WTC11 (cell line): ENCODE data around the gene SPRY2. TPM values are rescaled to one million over a fixed set of nuclear protein-coding genes. Genes with fewer than 3 reads are reported as not detected.
A peak's percentile ranks its signal among the peaks of the same experiment; 100 is the strongest.

Experiments
- ATAC-seq: fragments of 200-7000 bp; cut with Tn5 transposase; 2 replicates; pipeline ENCODE4 v1.10.0; 2021; ENCODE audit warnings: mild to moderate bottlenecking, moderate library complexity
- CTCF ChIA-PET: fragments of 300-600 bp; sonication (Branson Sonifier 250); formaldehyde crosslinking; loops from one replicate; lab custom pipeline; 2021; ENCODE audit warnings: antibody characterized with exemption; lab: Charles Lee
- POLR2A ChIA-PET: fragments of 350-600 bp; sonication (Branson Sonifier 250); formaldehyde crosslinking; loops from one replicate; lab custom pipeline; 2021; ENCODE audit warnings: antibody characterized with exemption; lab: Charles Lee
- DNase-seq: peaks from one replicate; pipeline ENCODE4 v3.0.0; 2021; ENCODE audit warnings: low spot score
- H3K27ac Mint-ChIP-seq: 2 replicates; pipeline ENCODE4 v1.8.0; 2021; ENCODE audit warnings: mixed read lengths
- H3K27me3 Mint-ChIP-seq: 2 replicates; pipeline ENCODE4 v1.8.0; 2021; ENCODE audit warnings: low read depth, mild to moderate bottlenecking, moderate library complexity, mixed read lengths
- H3K36me3 Mint-ChIP-seq: 2 replicates; pipeline ENCODE4 v1.8.0; 2021; ENCODE audit warnings: mixed read lengths
- H3K4me1 Mint-ChIP-seq: 2 replicates; pipeline ENCODE4 v1.8.0; 2022; ENCODE audit warnings: mixed read lengths
- H3K4me3 Mint-ChIP-seq: 2 replicates; pipeline ENCODE4 v1.8.0; 2021; ENCODE audit warnings: mild to moderate bottlenecking, moderate library complexity, mixed read lengths
- H3K9me3 Mint-ChIP-seq: 2 replicates; pipeline ENCODE4 v1.8.0; 2021; ENCODE audit warnings: mixed read lengths
- ATF1 ChIP-seq: sonication (generic); formaldehyde crosslinking; IDR thresholded peaks from 2 replicates; pipeline ENCODE4 v1.8.1; 2023; ENCODE audit warnings: mild to moderate bottlenecking, moderate library complexity, missing genetic modification reagents
- E2F4 ChIP-seq: sonication (generic); formaldehyde crosslinking; IDR thresholded peaks from 2 replicates; pipeline ENCODE4 v1.8.1; 2022; ENCODE audit warnings: low read depth, mild to moderate bottlenecking, moderate library complexity, missing genetic modification reagents, borderline replicate concordance
- EMX1 ChIP-seq: fragments of 250-450 bp; sonication (Bioruptor Pico); IDR thresholded peaks from 2 replicates; pipeline ENCODE4 v1.8.0; 2021; ENCODE audit warnings: mild to moderate bottlenecking
- ERG ChIP-seq: fragments of 250-450 bp; sonication (Bioruptor Pico); IDR thresholded peaks from 2 replicates; pipeline ENCODE4 v1.8.0; 2021; ENCODE audit warnings: mild to moderate bottlenecking
- FOXJ3 ChIP-seq: sonication (generic); formaldehyde crosslinking; IDR thresholded peaks from 2 replicates; pipeline ENCODE4 v1.9.0; 2021; ENCODE audit warnings: missing genetic modification reagents, mild to moderate bottlenecking, borderline replicate concordance
- FOXP1 ChIP-seq: sonication (generic); formaldehyde crosslinking; IDR thresholded peaks from 2 replicates; pipeline ENCODE4 v1.8.0; 2022; ENCODE audit warnings: missing genetic modification reagents, mild to moderate bottlenecking, moderate library complexity, borderline replicate concordance
- JAZF1 ChIP-seq: fragments of 250-450 bp; sonication (Bioruptor Pico); IDR thresholded peaks from 2 replicates; pipeline ENCODE4 v1.9.0; 2021; ENCODE audit warnings: moderate library complexity, mild to moderate bottlenecking, inconsistent platforms
- MAX ChIP-seq: sonication (generic); formaldehyde crosslinking; IDR thresholded peaks from 2 replicates; pipeline ENCODE4 v1.8.0; 2022; ENCODE audit warnings: mild to moderate bottlenecking, missing genetic modification reagents
- MYBL2 ChIP-seq: sonication (generic); formaldehyde crosslinking; IDR thresholded peaks from 2 replicates; pipeline ENCODE4 v1.8.1; 2023; ENCODE audit warnings: mild to moderate bottlenecking, moderate library complexity, missing genetic modification reagents
- NFATC4 ChIP-seq: fragments of 250-450 bp; sonication (Bioruptor Pico); IDR thresholded peaks from 2 replicates; pipeline ENCODE4 v1.9.0; 2021; ENCODE audit warnings: mild to moderate bottlenecking
- NFYB ChIP-seq: sonication (generic); formaldehyde crosslinking; conservative IDR thresholded peaks from 2 replicates; pipeline ENCODE4 v1.8.0; 2022; ENCODE audit warnings: low read depth, missing genetic modification reagents
- NR1H2 ChIP-seq: sonication (generic); formaldehyde crosslinking; IDR thresholded peaks from 2 replicates; pipeline ENCODE4 v1.9.0; 2021; ENCODE audit warnings: mild to moderate bottlenecking, moderate library complexity, missing genetic modification reagents
- NR3C1 ChIP-seq: sonication (generic); formaldehyde crosslinking; conservative IDR thresholded peaks from 2 replicates; pipeline ENCODE4 v1.8.1; 2023; ENCODE audit warnings: low read depth, mild to moderate bottlenecking, missing genetic modification reagents
- OVOL2 ChIP-seq: fragments of 250-450 bp; sonication (Bioruptor Pico); IDR thresholded peaks from 2 replicates; pipeline ENCODE4 v1.9.0; 2021; ENCODE audit warnings: mild to moderate bottlenecking, borderline replicate concordance
- SMAD3 ChIP-seq: sonication (generic); formaldehyde crosslinking; IDR thresholded peaks from 2 replicates; pipeline ENCODE4 v1.8.0; 2022; ENCODE audit warnings: missing genetic modification reagents, mild to moderate bottlenecking, borderline replicate concordance
- SP1 ChIP-seq: sonication (generic); formaldehyde crosslinking; conservative IDR thresholded peaks from 2 replicates; pipeline ENCODE4 v1.8.1; 2022; ENCODE audit warnings: missing genetic modification reagents
- TCF7 ChIP-seq: sonication (generic); formaldehyde crosslinking; IDR thresholded peaks from 2 replicates; pipeline ENCODE4 v1.8.0; 2022; ENCODE audit warnings: mild to moderate bottlenecking, low read depth, missing genetic modification reagents, moderate library complexity
- TEAD1 ChIP-seq: sonication (generic); formaldehyde crosslinking; IDR thresholded peaks from 2 replicates; pipeline ENCODE4 v1.8.0; 2022; ENCODE audit warnings: mild to moderate bottlenecking, missing genetic modification reagents
- ZBTB21 ChIP-seq: sonication (generic); formaldehyde crosslinking; IDR thresholded peaks from 2 replicates; pipeline ENCODE4 v1.8.1; 2023; ENCODE audit warnings: mild to moderate bottlenecking, missing genetic modification reagents, borderline replicate concordance
- ZBTB43 ChIP-seq: sonication (generic); formaldehyde crosslinking; IDR thresholded peaks from 2 replicates; pipeline ENCODE4 v1.8.1; 2023; ENCODE audit warnings: mild to moderate bottlenecking, missing genetic modification reagents
- ZNF416 ChIP-seq: fragments of 250-450 bp; sonication (Bioruptor Pico); IDR thresholded peaks from 2 replicates; pipeline ENCODE4 v1.9.0; 2021; ENCODE audit warnings: mild to moderate bottlenecking, inconsistent platforms
- total RNA-seq: library from RNA; stranded (reverse); gene quantifications from 3 replicates; pipeline ENCODE4 v1.2.3, GENCODE V29; 2021
- TF ChIP-seq, protein P1 (sequence below): sonication (generic); formaldehyde crosslinking; IDR thresholded peaks from 2 replicates; pipeline ENCODE4 v1.8.1; 2023; ENCODE audit warnings: mild to moderate bottlenecking, missing genetic modification reagents, moderate library complexity
- TF ChIP-seq, protein P2 (sequence below): sonication (generic); formaldehyde crosslinking; IDR thresholded peaks from 2 replicates; pipeline ENCODE4 v1.8.1; 2022; ENCODE audit warnings: mild to moderate bottlenecking, missing genetic modification reagents, moderate library complexity, borderline replicate concordance
- TF ChIP-seq, protein P3 (sequence below): sonication (generic); formaldehyde crosslinking; conservative IDR thresholded peaks from 2 replicates; pipeline ENCODE4 v1.8.1; 2022; ENCODE audit warnings: mild to moderate bottlenecking, missing genetic modification reagents
- TF ChIP-seq, protein P4 (sequence below): sonication (generic); formaldehyde crosslinking; IDR thresholded peaks from 2 replicates; pipeline ENCODE4 v1.8.0; 2022; ENCODE audit warnings: mild to moderate bottlenecking, missing genetic modification reagents

SPRY2 gene
- total RNA-seq, 1 experiment from 2014 or later: 63.2 TPM

DNA sequence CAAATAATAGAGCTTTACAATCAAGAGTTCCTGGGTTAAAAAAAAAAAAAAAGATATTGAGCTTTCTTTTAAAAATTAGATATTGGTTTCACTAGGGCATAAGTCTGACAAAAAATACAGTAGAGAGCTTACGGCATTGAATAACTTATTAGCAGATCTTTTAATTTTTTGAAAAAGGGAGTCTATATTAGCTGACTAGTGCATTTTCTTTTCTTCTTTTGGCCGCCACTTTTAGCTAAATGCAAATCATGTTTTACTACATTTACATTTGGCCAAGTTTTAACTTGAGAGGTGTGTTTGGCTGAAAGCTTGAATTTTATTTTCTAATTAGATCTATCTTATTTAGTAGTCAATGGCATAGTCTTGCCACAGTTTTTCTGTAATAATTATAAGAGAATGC lies 43.4 kb downstream of the SPRY2 start:
- Mint-ChIP-seq H3K27ac (peak overlapping the region; percentile 96), H3K9me3 (no peaks in the 10 kb centered on the region), H3K4me3 (peak overlapping the region; percentile 37), H3K36me3 (no peaks in the 10 kb centered on the region), H3K27me3 (no peaks in the 10 kb centered on the region), H3K4me1 (peaks cover 42% of the 10 kb centered on the region)
- ATAC-seq (no peak), DNase-seq (no peak)
- no peak for TF ChIP-seq NFYB
- TF ChIP-seq, protein P1, sequence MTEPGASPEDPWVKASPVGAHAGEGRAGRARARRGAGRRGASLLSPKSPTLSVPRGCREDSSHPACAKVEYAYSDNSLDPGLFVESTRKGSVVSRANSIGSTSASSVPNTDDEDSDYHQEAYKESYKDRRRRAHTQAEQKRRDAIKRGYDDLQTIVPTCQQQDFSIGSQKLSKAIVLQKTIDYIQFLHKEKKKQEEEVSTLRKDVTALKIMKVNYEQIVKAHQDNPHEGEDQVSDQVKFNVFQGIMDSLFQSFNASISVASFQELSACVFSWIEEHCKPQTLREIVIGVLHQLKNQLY: no peak
- TF ChIP-seq ZBTB21: no peak
- no peak for TF ChIP-seq ERG (CRISPR knock-in tag)
- TF ChIP-seq, protein P2, sequence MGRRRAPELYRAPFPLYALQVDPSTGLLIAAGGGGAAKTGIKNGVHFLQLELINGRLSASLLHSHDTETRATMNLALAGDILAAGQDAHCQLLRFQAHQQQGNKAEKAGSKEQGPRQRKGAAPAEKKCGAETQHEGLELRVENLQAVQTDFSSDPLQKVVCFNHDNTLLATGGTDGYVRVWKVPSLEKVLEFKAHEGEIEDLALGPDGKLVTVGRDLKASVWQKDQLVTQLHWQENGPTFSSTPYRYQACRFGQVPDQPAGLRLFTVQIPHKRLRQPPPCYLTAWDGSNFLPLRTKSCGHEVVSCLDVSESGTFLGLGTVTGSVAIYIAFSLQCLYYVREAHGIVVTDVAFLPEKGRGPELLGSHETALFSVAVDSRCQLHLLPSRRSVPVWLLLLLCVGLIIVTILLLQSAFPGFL (CRISPR knock-in tag): no peak
- TF ChIP-seq ZBTB43 (CRISPR knock-in tag): no peak
- no peak for TF ChIP-seq NFATC4 (CRISPR knock-in tag)
- TF ChIP-seq JAZF1 (CRISPR knock-in tag): no peak
- no peak for TF ChIP-seq NR1H2 (CRISPR knock-in tag)
- TF ChIP-seq FOXJ3 (CRISPR knock-in tag): no peak
- TF ChIP-seq ATF1: no peak
- no peak for TF ChIP-seq EMX1 (CRISPR knock-in tag)
- TF ChIP-seq ZNF416: no peak
- no peak for TF ChIP-seq MYBL2 (CRISPR knock-in tag)
- TF ChIP-seq, protein P3, sequence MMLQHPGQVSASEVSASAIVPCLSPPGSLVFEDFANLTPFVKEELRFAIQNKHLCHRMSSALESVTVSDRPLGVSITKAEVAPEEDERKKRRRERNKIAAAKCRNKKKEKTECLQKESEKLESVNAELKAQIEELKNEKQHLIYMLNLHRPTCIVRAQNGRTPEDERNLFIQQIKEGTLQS (CRISPR knock-in tag): no peak
- no peak for TF ChIP-seq TCF7
- no peak for TF ChIP-seq FOXP1 (CRISPR knock-in tag)
- TF ChIP-seq NR3C1: no peak
- TF ChIP-seq SMAD3 (CRISPR knock-in tag): no peak
- POLR2A ChIA-PET: interaction anchor here (0.6 to 1.8 kb wide), 9 partner anchors 8 to 546 kb away, joined by 3 to 30 read pairs (median 4); partner anchors contain the start of gene SPRY2
- CTCF ChIA-PET: interaction anchor here (0.6 to 1.3 kb wide), 13 partner anchors 8 to 622 kb away, joined by 3 to 9 read pairs (median 3); partner anchors contain the start of gene SPRY2

- Mint-ChIP-seq H3K4me1 (peaks cover 46% of the 10 kb centered on the region), H3K36me3 (no peaks in the 10 kb centered on the region), H3K9me3 (no peaks in the 10 kb centered on the region), H3K27me3 (no peaks in the 10 kb centered on the region), H3K27ac (peak overlapping the region; percentile 96), H3K4me3 (peak overlapping the region; percentile 37)
- ATAC-seq (peak; percentile 96), DNase-seq (peak; percentile 21)
- POLR2A ChIA-PET: interaction anchor here (0.6 to 1.8 kb wide), 8 partner anchors 9 to 258 kb away, joined by 3 to 30 read pairs (median 4); partner anchors contain the start of gene SPRY2
- CTCF ChIA-PET: interaction anchor here (0.6 to 1.3 kb wide), 13 partner anchors 8 to 621 kb away, joined by 3 to 9 read pairs (median 3); partner anchors contain the start of gene SPRY2
- TF ChIP-seq OVOL2: no peak
- TF ChIP-seq E2F4 (CRISPR knock-in tag): no peak
- TF ChIP-seq, protein P4, sequence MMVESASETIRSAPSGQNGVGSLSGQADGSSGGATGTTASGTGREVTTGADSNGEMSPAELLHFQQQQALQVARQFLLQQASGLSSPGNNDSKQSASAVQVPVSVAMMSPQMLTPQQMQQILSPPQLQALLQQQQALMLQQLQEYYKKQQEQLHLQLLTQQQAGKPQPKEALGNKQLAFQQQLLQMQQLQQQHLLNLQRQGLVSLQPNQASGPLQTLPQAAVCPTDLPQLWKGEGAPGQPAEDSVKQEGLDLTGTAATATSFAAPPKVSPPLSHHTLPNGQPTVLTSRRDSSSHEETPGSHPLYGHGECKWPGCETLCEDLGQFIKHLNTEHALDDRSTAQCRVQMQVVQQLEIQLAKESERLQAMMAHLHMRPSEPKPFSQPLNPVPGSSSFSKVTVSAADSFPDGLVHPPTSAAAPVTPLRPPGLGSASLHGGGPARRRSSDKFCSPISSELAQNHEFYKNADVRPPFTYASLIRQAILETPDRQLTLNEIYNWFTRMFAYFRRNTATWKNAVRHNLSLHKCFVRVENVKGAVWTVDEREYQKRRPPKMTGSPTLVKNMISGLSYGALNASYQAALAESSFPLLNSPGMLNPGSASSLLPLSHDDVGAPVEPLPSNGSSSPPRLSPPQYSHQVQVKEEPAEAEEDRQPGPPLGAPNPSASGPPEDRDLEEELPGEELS: peak; percentile 66; the same call in 1 of the 2 replicates
- TF ChIP-seq SP1: peak; percentile 54; the same call in 1 of the 2 replicates
- peak; percentile 62; the same call in 1 of the 2 replicates for TF ChIP-seq TEAD1
- TF ChIP-seq MAX (CRISPR knock-in tag): no peak
Measured at GRCh38 chr13:80297094-80297493, 43.8 kb downstream of the SPRY2 start.
